Neural progenitor cell (in vitro differentiated cells): ENCODE measurements around the gene SNX32.

Source experiments
- EZH2 ChIP-seq: fragments of 200-600 bp; sonication (generic); IDR thresholded peaks from 2 replicates; pipeline ENCODE4 v1.6.1; 2017; ENCODE audit warnings: antibody characterized with exemption, mild to moderate bottlenecking, moderate library complexity
- TF ChIP-seq, protein P1 (sequence below): fragments of 200-600 bp; sonication (generic); IDR thresholded peaks from 2 replicates; pipeline ENCODE4 v1.5.1; 2017; ENCODE audit warnings: antibody characterized with exemption, mild to moderate bottlenecking

DNA sequence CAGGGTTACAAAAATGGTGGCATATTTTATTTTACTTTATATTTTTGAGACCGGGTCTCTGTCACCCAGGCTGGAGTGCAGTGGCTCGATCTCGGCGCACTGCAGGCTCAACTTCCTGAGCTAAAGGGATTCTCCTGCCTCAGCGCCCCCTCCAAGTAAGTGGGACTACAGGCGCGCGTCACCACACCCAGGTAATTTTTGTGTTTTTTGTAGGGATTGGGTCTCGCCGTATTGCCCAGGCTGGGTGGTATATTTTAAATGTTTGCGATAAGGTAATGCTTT, 67.1 kb downstream of the SNX32 start:
- no peak for TF ChIP-seq EZH2
- TF ChIP-seq, protein P1, sequence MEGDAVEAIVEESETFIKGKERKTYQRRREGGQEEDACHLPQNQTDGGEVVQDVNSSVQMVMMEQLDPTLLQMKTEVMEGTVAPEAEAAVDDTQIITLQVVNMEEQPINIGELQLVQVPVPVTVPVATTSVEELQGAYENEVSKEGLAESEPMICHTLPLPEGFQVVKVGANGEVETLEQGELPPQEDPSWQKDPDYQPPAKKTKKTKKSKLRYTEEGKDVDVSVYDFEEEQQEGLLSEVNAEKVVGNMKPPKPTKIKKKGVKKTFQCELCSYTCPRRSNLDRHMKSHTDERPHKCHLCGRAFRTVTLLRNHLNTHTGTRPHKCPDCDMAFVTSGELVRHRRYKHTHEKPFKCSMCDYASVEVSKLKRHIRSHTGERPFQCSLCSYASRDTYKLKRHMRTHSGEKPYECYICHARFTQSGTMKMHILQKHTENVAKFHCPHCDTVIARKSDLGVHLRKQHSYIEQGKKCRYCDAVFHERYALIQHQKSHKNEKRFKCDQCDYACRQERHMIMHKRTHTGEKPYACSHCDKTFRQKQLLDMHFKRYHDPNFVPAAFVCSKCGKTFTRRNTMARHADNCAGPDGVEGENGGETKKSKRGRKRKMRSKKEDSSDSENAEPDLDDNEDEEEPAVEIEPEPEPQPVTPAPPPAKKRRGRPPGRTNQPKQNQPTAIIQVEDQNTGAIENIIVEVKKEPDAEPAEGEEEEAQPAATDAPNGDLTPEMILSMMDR = no peak
